ENCODE data around the gene PBLD.

Gene PBLD

GRCh38 chr10:68332259-68333057 lies at the start of gene PBLD:
Gene PBLD, minus strand, starts transcription at chr10:68332928. Its CDS starts 26,084 bp downstream, at chr10:68306844.
- DNase-seq = no peak

GRCh38 chr10:68371604-68372003 lies 38.9 kb upstream of the PBLD start:
- DNase-seq = no peak

- no peak for DNase-seq
Measured at GRCh38 chr10:68367121-68367520, 34.4 kb upstream of the PBLD start.

DNA sequence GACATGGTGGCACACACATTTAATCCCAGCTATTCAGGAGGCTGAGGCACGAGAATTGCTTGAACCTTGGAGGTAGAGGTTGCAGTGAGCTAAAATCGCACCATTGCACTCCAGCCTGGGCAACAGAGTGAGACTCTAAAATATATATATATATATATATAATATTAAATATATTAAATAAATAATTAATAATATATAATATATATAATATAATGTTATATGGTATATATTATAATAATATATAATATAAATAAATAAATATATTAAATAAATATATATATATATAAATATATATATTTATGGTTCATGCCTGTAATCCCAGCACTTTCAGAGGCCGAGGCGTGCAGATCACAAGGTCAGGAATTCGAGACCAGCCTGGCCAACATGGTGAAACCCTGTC lies 33.9 kb upstream of the PBLD start:
- no peak for DNase-seq

- no peak for DNase-seq
Measured at GRCh38 chr10:68365611-68366010, 32.9 kb upstream of the PBLD start.

DNA sequence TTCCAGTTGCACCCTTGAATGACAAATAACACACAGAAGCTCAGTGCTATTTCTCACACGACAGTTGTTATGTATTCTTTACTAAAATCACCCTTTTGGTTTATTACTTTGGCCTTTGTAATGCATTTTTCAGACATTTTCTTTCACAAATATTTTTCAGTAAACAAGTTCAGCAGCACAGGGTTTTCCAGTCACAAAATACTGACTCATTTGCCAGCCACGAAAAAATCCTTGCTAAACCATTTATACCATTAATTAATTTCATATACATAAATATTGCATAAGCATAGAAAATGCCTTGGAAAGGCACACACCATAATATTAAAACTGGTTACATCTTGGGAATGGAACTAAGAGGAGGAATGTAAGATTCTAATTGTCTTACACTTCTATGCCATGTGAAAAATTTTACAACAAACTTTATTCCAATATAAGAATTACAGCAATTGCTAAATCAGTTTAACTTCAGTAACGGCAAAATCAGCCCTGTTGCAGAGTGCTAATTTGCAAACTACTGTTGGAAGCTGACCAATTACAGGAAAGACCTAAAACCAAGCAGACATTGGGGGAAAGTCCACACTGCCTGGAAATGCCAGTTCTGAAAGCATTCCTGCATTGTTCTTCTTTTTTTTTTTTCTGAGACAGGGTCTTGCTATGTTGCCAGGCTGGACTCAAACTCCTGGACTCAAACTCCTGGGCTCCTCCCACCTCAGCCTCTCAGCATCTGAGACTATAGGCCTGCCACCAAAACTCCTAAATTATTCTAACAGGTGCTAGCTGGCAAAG lies 31.6 kb upstream of the PBLD start:
- DNase-seq = no peak

GRCh38 chr10:68362590-68362989 lies 29.9 kb upstream of the PBLD start:
- DNase-seq = no peak

- no peak for DNase-seq
Measured at GRCh38 chr10:68359189-68359588, 26.5 kb upstream of the PBLD start.

DNA sequence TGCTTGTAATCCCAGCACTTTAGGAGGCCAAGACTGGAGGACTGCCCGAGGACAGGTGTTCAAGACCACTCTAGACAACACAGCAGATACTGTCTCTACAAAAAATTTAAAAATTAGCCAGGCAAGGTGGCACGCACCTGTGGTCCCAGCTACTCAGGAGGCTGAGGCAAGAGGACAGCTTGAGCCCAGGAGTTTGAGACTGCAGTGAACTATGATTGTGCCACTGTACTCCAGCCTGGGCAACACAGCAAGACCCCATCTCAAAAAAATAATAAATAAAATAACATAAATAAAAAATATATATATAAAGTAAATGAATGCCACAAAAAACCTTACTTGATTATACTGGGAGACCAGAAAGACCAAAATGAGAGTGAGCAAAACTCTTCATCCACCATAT lies 20.8 kb upstream of the PBLD start:
- DNase-seq = no peak

GRCh38 chr10:68348265-68348741 lies 15.6 kb upstream of the PBLD start:
- no peak for DNase-seq

DNA sequence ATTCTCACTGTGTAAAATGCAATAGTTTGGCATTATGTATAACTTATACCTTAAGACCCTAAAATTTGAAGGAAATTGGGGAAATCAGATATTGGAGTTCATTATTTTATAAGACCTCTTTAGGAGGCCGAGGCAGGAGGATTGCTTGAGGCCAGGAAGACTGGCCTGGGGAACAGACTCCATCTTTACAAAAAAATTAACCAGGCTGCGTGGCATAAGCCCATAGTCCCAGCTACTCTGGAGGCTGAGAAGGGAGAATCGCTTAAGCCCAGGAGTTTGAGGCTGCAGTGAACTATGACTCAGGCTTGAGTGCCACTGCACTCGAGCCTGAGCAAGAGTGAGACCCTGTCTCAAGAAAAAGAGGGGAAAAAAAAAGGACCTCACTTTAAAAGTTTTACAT lies 14.0 kb upstream of the PBLD start:
- no peak for DNase-seq

GRCh38 chr10:68345621-68346020 lies 12.9 kb upstream of the PBLD start:
- no peak for DNase-seq

DNA sequence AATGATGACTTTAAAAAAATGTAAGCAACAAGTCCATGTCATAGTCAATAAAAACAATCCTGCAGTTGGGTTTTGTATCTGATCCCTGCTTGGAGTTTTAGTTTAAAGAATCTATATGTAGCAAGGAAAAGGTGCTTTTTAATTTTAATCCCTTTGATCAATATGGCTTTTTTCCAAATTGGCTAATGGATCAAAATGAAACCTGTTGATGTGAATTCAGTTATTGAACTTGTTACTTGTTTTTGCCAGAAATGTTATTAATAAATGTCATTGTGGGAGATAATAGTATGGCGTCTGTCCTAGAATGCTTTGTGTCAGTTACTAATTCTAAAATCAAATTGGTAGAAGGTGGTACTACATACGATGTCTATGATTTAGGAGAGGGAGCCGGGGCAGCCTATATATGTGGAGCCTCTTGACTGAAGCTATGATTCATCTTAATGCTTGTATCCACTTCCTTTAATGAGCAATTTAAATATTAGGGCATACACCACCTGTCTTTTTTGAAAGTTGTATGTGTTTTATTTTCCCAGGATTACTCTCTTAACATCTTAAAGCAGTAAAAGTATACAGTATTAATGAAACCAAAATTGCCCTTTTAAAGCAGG lies 10.3 kb upstream of the PBLD start:
- DNase-seq = no peak

GRCh38 chr10:68340358-68341080 lies 7.8 kb upstream of the PBLD start:
- DNase-seq = no peak

- DNase-seq = no peak
Measured at GRCh38 chr10:68336754-68337351, 4.1 kb upstream of the PBLD start.

DNA sequence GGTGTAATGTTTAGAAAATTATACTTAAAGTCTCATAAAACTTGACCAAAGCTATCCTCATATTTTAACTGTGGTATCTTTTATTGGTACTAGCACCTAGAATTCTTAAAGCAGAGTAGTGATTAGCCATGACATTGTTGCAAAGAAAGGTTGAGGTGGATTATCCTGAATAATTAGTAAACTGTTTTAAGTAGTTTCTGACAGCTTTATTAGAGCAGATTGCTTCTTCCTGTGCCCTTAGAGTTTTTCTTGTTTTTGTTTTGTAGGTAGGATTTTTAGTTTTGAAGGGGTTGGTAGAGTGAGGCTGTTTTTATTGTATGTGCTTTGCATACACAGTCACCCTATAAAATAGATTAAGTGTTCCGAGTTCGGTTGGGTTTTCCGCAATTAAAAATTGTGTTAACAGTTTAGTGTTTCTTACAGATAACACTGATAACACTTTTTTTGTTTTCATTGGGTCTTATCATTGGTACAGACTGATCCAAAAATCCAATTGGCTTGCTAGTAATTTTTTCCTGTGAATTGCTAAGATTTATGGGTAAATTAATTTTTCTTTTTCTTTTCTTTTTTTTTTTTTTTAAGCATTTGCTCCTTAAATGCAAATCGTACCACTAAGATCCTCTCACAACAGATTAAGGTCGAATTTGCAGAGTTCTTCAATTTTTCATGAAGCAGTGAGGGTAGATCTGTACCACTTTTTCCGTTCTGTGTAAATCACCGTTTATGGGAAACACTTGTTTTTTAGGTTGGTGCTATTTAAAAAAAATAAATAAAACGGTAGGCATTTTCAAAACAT lies 2.1 kb upstream of the PBLD start:
- DNase-seq = no peak

DNA sequence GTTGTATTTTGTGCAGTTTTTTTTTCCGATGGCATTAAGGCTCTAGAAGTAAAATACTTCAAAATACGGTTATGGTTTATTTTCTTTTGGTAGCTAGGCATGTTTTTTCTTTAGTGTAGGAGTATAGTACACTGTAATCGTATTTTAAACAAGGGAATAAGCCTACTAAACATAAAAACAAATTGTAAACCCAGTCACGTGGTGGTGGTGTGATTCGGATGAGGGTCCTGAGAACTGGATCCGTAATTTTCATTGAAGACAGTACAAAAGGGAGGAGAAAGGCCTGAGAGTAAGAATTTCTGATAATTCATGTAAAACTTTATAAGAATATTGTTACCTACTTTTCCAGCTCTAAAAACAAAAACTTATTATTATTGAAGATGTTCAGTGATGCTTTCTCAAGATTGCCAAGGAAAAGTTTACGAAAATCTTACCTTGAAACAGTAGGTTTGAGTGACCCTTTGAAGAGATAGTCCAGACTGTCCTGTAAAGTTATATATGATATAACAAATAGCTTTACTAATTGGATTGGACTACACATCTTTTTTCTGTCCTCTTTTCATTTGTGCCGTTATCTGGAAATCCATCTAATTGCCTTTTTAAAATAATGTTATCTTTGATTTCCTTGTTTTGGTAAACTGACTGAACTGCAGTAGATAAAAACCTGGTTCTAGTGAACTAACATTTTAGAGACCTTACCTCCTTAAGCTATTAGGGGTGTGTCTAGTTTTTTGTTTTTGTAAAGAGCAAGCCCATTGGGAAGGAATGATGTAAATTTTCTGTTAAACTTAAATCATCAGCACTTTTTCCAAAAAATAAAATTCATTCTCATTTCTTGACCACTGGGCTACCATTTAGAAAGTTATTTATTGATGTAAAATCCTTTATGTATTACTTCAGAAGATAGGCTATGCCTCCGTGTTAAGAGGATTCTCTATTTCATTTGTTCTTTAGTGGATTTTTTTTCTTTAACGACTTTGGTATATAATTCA lies 1.0 kb upstream of the PBLD start:
- no peak for DNase-seq

DNA sequence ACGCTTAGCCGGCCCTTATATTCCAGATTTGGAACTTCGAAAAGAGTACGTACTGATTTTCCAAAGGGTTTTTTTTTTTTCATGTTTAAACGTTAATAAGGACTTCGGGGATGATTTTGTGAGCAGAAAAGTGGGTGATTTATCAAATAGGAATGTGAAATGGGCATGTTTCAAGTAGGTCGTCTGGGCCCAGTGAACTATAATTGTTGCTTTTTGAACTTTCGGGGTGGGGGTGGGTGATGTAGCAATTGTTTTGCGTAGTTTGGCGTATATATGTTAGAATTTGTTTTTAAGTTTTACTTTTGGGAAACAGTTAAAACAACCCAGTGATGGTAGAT lies 299 bp upstream of the PBLD start:
- no peak for DNase-seq

DNA sequence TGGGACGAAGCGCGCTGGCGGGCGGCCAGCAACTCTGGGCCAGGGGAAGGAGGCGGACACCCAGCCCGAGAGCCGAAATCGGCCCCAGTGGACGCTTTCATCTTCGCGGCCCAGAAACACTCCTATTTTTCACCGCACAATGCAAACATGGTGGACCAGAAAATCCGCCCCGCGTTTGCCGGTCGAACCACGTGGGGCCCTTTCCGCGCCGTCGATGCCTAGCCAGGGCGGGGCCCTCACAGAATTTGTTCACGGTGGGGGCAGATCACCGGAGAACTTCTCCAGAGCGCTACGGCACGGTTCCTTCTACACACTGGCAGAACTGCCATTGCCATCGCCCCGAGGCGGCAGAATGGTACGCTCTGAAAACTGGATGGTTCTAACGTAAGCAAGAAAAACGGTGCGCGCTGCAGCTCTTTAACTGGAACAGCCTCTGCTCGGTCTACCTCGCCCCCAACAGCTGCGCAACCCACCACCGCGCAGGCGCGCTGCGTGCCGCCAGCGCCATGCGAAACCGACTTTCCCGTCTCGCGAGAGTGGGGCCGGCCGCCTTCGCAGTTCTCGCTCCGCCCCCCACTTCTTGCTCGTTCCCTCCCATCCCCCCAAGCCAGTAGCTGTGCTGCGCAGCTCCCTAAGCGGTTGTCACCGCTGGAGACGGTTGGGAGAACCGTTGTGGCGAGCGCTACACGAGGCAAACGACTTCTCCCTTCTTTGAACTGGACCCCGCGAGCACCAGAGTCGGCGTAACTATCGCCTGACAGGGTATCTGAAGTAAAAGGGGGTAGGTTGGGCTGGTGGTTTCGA lies 1.1 kb downstream of the PBLD start, which contains the start of gene HNRNPH3:
TSS of gene HNRNPH3 (plus strand) at position 610 of the 804 bp plus-strand sequence. CDS start 5,158 bp downstream, outside the sequence.
- peak; percentile 20 for DNase-seq
